HEK293 (cell line): ENCODE results near the gene KPNA3.

Experiments
- FEZF1 ChIP-seq: fragments of 450-650 bp; formaldehyde crosslinking; IDR thresholded peaks from 2 replicates; pipeline ENCODE4 v1.5.1; 2016; ENCODE audit warnings: missing biosample characterization, missing genetic modification characterization
- OVOL3 ChIP-seq: fragments of 450-650 bp; formaldehyde crosslinking; IDR thresholded peaks from 2 replicates; pipeline ENCODE4 v1.5.1; 2016; ENCODE audit warnings: missing biosample characterization, missing genetic modification characterization
- PRDM1 ChIP-seq: fragments of 450-650 bp; formaldehyde crosslinking; IDR thresholded peaks from 2 replicates; pipeline ENCODE4; 2016; ENCODE audit warnings: missing biosample characterization, missing genetic modification characterization
- ZBTB17 ChIP-seq: fragments of 450-650 bp; formaldehyde crosslinking; IDR thresholded peaks from 2 replicates; pipeline ENCODE4 v1.5.1; 2016; ENCODE audit warnings: missing biosample characterization, missing genetic modification characterization
- ZBTB48 ChIP-seq: fragments of 450-650 bp; formaldehyde crosslinking; IDR thresholded peaks from 2 replicates; pipeline ENCODE4 v1.5.1; 2016; ENCODE audit warnings: missing biosample characterization, missing genetic modification characterization
- ZNF169 ChIP-seq: fragments of 450-650 bp; formaldehyde crosslinking; IDR thresholded peaks from 2 replicates; pipeline ENCODE4 v1.5.1; 2016; ENCODE audit warnings: missing biosample characterization, missing genetic modification characterization
- ZNF211 ChIP-seq: fragments of 450-650 bp; formaldehyde crosslinking; IDR thresholded peaks from 2 replicates; pipeline ENCODE4 v1.5.1; 2016; ENCODE audit warnings: low read depth, missing biosample characterization, missing genetic modification characterization
- ZNF23 ChIP-seq: fragments of 450-650 bp; formaldehyde crosslinking; IDR thresholded peaks from 2 replicates; pipeline ENCODE4 v1.5.1; 2016; ENCODE audit warnings: missing biosample characterization, missing genetic modification characterization, borderline replicate concordance
- ZNF302 ChIP-seq: fragments of 450-650 bp; formaldehyde crosslinking; IDR thresholded peaks from 2 replicates; pipeline ENCODE4 v1.5.1; 2016; ENCODE audit warnings: missing biosample characterization, missing genetic modification characterization, low read depth
- ZNF48 ChIP-seq: fragments of 450-650 bp; formaldehyde crosslinking; IDR thresholded peaks from 2 replicates; pipeline ENCODE4 v1.5.1; 2016; ENCODE audit warnings: missing biosample characterization, missing genetic modification characterization
- ZNF544 ChIP-seq: fragments of 450-650 bp; formaldehyde crosslinking; IDR thresholded peaks from 2 replicates; pipeline ENCODE4 v1.5.0; 2017; ENCODE audit warnings: missing biosample characterization, missing genetic modification characterization
- ZNF654 ChIP-seq: fragments of 450-650 bp; formaldehyde crosslinking; IDR thresholded peaks from 2 replicates; pipeline ENCODE4 v1.5.1; 2016; ENCODE audit warnings: low read depth, missing biosample characterization, missing genetic modification characterization
- ZNF776 ChIP-seq: fragments of 450-650 bp; formaldehyde crosslinking; IDR thresholded peaks from 2 replicates; pipeline ENCODE4 v1.5.0; 2017; ENCODE audit warnings: missing biosample characterization, missing genetic modification characterization, borderline replicate concordance
- ZNF843 ChIP-seq: fragments of 450-650 bp; formaldehyde crosslinking; IDR thresholded peaks from 2 replicates; pipeline ENCODE4 v1.5.1; 2016; ENCODE audit warnings: missing biosample characterization, missing genetic modification characterization
- ZXDB ChIP-seq: fragments of 450-650 bp; formaldehyde crosslinking; IDR thresholded peaks from 2 replicates; pipeline ENCODE4 v1.5.1; 2016; ENCODE audit warnings: missing biosample characterization, missing genetic modification characterization
- TF ChIP-seq, protein P1 (sequence below): fragments of 450-650 bp; formaldehyde crosslinking; IDR thresholded peaks from 2 replicates; pipeline ENCODE4 v1.5.1; 2016; ENCODE audit warnings: missing biosample characterization, missing genetic modification characterization
- TF ChIP-seq, protein P2 (sequence below): fragments of 450-650 bp; formaldehyde crosslinking; IDR thresholded peaks from 2 replicates; pipeline ENCODE4 v1.5.1; 2016; ENCODE audit warnings: missing biosample characterization, missing genetic modification characterization
- TF ChIP-seq, protein P3 (sequence below): fragments of 450-650 bp; formaldehyde crosslinking; IDR thresholded peaks from 2 replicates; pipeline ENCODE4 v1.5.1; 2016; ENCODE audit warnings: missing biosample characterization, missing genetic modification characterization, borderline replicate concordance
- TF ChIP-seq, protein P4 (sequence below): IDR thresholded peaks from 2 replicates; pipeline ENCODE4 v1.6.1; 2011; ENCODE audit warnings: mild to moderate bottlenecking, low read depth, low read length, borderline replicate concordance
- TF ChIP-seq, protein P5 (sequence below): fragments of 450-650 bp; formaldehyde crosslinking; IDR thresholded peaks from 2 replicates; pipeline ENCODE4 v1.5.1; 2016; ENCODE audit warnings: missing biosample characterization, missing genetic modification characterization
- TF ChIP-seq, protein P6 (sequence below): fragments of 450-650 bp; formaldehyde crosslinking; IDR thresholded peaks from 2 replicates; pipeline ENCODE4 v1.5.1; 2016; ENCODE audit warnings: missing biosample characterization, missing genetic modification characterization

The KPNA3 gene

DNA sequence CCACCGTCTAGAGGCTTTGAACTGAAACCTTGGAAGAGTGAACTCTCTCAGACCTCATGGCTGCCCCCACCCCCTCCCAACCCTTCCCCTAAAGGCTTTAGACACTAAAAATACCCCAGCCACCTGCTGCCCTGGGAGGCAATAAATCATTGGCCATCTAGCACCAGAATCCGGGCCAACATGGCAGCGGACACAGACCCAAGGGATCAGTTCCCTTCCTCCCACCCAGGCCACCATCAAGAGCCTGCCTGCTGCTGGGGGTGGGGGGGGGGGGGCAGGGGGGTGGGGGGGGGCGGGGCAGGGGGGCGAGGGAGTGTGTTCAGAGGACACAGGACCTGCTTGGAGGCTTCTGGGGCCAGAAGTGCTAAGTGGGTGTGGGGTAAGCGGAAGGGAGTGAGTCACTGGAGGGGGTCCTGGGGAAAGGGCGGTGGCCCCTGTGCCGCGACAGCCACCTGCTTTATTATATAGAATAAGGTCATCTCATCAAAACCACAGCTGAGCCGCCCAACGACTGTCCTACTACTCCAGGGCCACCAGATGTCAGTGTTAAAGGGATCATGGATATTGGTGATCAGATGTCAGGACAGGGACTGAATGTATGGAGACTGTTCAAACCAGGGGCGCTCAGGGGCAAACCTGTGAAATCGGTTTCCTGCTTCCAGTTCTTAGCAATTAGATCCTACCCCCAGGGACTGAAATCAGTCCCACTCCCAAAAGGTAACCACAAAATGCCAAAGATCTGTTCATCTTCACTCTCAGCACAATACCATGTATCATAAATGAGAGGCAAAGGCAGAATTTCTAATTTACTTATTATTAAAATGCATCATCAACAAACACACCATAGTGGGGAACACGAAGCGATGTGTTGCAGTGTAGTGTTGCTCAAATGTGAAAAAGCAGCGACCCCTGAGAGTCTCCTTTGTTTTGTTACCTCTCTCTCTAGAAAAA, 139.9 kb downstream of the KPNA3 start (continued):
- TF ChIP-seq ZXDB (tag by site-specific recombination) (no peak), ZNF302 (tag by site-specific recombination) (no peak), FEZF1 (tag by site-specific recombination) (no peak), ZNF48 (tag by site-specific recombination) (no peak), ZNF654 (tag by site-specific recombination) (peak; percentile 55), OVOL3 (tag by site-specific recombination) (no peak), ZNF23 (tag by site-specific recombination) (no peak), ZBTB17 (tag by site-specific recombination) (peak; percentile 17; the same call in 1 of the 2 replicates), ZNF776 (tag by site-specific recombination) (no peak), ZNF843 (tag by site-specific recombination) (no peak), ZNF544 (no peak), ZNF211 (tag by site-specific recombination) (no peak), ZNF169 (no peak), PRDM1 (no peak), ZBTB48 (tag by site-specific recombination) (0 out of 2 replicates have a peak, but pooled peaks have one; percentile 55)
- TF ChIP-seq, protein P1, sequence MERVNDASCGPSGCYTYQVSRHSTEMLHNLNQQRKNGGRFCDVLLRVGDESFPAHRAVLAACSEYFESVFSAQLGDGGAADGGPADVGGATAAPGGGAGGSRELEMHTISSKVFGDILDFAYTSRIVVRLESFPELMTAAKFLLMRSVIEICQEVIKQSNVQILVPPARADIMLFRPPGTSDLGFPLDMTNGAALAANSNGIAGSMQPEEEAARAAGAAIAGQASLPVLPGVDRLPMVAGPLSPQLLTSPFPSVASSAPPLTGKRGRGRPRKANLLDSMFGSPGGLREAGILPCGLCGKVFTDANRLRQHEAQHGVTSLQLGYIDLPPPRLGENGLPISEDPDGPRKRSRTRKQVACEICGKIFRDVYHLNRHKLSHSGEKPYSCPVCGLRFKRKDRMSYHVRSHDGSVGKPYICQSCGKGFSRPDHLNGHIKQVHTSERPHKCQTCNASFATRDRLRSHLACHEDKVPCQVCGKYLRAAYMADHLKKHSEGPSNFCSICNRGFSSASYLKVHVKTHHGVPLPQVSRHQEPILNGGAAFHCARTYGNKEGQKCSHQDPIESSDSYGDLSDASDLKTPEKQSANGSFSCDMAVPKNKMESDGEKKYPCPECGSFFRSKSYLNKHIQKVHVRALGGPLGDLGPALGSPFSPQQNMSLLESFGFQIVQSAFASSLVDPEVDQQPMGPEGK (tag by site-specific recombination) = peak; percentile 46; the same call in 1 of the 2 replicates
- TF ChIP-seq, protein P2, sequence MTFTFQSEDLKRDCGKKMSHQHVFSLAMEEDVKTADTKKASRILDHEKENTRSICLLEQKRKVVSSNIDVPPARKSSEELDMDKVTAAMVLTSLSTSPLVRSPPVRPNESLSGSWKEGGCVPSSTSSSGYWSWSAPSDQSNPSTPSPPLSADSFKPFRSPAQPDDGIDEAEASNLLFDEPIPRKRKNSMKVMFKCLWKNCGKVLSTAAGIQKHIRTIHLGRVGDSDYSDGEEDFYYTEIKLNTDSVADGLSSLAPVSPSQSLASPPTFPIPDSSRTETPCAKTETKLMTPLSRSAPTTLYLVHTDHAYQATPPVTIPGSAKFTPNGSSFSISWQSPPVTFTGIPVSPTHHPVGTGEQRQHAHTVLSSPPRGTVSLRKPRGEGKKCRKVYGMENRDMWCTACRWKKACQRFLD (tag by site-specific recombination) = no peak
- TF ChIP-seq, protein P3, sequence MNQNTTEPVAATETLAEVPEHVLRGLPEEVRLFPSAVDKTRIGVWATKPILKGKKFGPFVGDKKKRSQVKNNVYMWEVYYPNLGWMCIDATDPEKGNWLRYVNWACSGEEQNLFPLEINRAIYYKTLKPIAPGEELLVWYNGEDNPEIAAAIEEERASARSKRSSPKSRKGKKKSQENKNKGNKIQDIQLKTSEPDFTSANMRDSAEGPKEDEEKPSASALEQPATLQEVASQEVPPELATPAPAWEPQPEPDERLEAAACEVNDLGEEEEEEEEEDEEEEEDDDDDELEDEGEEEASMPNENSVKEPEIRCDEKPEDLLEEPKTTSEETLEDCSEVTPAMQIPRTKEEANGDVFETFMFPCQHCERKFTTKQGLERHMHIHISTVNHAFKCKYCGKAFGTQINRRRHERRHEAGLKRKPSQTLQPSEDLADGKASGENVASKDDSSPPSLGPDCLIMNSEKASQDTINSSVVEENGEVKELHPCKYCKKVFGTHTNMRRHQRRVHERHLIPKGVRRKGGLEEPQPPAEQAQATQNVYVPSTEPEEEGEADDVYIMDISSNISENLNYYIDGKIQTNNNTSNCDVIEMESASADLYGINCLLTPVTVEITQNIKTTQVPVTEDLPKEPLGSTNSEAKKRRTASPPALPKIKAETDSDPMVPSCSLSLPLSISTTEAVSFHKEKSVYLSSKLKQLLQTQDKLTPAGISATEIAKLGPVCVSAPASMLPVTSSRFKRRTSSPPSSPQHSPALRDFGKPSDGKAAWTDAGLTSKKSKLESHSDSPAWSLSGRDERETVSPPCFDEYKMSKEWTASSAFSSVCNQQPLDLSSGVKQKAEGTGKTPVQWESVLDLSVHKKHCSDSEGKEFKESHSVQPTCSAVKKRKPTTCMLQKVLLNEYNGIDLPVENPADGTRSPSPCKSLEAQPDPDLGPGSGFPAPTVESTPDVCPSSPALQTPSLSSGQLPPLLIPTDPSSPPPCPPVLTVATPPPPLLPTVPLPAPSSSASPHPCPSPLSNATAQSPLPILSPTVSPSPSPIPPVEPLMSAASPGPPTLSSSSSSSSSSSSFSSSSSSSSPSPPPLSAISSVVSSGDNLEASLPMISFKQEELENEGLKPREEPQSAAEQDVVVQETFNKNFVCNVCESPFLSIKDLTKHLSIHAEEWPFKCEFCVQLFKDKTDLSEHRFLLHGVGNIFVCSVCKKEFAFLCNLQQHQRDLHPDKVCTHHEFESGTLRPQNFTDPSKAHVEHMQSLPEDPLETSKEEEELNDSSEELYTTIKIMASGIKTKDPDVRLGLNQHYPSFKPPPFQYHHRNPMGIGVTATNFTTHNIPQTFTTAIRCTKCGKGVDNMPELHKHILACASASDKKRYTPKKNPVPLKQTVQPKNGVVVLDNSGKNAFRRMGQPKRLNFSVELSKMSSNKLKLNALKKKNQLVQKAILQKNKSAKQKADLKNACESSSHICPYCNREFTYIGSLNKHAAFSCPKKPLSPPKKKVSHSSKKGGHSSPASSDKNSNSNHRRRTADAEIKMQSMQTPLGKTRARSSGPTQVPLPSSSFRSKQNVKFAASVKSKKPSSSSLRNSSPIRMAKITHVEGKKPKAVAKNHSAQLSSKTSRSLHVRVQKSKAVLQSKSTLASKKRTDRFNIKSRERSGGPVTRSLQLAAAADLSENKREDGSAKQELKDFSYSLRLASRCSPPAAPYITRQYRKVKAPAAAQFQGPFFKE (tag by site-specific recombination) = no peak
- TF ChIP-seq, protein P4, sequence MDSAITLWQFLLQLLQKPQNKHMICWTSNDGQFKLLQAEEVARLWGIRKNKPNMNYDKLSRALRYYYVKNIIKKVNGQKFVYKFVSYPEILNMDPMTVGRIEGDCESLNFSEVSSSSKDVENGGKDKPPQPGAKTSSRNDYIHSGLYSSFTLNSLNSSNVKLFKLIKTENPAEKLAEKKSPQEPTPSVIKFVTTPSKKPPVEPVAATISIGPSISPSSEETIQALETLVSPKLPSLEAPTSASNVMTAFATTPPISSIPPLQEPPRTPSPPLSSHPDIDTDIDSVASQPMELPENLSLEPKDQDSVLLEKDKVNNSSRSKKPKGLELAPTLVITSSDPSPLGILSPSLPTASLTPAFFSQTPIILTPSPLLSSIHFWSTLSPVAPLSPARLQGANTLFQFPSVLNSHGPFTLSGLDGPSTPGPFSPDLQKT = no peak
- TF ChIP-seq, protein P5, sequence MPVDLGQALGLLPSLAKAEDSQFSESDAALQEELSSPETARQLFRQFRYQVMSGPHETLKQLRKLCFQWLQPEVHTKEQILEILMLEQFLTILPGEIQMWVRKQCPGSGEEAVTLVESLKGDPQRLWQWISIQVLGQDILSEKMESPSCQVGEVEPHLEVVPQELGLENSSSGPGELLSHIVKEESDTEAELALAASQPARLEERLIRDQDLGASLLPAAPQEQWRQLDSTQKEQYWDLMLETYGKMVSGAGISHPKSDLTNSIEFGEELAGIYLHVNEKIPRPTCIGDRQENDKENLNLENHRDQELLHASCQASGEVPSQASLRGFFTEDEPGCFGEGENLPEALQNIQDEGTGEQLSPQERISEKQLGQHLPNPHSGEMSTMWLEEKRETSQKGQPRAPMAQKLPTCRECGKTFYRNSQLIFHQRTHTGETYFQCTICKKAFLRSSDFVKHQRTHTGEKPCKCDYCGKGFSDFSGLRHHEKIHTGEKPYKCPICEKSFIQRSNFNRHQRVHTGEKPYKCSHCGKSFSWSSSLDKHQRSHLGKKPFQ = no peak
- TF ChIP-seq, protein P6, sequence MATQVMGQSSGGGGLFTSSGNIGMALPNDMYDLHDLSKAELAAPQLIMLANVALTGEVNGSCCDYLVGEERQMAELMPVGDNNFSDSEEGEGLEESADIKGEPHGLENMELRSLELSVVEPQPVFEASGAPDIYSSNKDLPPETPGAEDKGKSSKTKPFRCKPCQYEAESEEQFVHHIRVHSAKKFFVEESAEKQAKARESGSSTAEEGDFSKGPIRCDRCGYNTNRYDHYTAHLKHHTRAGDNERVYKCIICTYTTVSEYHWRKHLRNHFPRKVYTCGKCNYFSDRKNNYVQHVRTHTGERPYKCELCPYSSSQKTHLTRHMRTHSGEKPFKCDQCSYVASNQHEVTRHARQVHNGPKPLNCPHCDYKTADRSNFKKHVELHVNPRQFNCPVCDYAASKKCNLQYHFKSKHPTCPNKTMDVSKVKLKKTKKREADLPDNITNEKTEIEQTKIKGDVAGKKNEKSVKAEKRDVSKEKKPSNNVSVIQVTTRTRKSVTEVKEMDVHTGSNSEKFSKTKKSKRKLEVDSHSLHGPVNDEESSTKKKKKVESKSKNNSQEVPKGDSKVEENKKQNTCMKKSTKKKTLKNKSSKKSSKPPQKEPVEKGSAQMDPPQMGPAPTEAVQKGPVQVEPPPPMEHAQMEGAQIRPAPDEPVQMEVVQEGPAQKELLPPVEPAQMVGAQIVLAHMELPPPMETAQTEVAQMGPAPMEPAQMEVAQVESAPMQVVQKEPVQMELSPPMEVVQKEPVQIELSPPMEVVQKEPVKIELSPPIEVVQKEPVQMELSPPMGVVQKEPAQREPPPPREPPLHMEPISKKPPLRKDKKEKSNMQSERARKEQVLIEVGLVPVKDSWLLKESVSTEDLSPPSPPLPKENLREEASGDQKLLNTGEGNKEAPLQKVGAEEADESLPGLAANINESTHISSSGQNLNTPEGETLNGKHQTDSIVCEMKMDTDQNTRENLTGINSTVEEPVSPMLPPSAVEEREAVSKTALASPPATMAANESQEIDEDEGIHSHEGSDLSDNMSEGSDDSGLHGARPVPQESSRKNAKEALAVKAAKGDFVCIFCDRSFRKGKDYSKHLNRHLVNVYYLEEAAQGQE (tag by site-specific recombination) = no peak
